GM19043 (cell line): Measurements from ENCODE around the gene FITM1.

ENCODE experiments used
- ATAC-seq: cut with Tn5 transposase; IDR thresholded peaks from one replicate; pipeline ENCODE4 v1.9.1; 2021; ENCODE audit warnings: low read depth; ENCODE audit not compliant: unreplicated experiment

The FITM1 gene

GRCh38 chr14:24155100-24155499 is 24.6 kb downstream of the FITM1 start:
- no peak for ATAC-seq

GRCh38 chr14:24156840-24157239 is 26.4 kb downstream of the FITM1 start:
- no peak for ATAC-seq

DNA sequence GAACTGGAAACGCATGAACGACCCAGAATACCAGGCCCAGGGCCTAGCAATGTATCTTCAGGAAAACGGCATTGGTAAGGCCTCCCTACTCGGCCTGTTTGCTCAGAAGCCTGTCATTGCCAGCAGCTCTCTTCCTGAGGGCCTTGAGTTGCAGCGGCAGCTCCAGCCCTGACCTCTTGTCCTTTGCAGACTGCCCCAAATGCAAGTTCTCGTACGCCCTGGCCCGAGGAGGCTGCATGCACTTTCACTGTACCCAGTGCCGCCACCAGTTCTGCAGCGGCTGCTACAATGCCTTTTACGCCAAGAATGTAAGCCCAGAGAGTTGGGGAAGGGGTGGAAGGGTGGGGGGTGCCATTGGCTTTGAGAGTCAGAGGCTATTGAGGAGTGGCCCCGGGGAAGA is 26.9 kb downstream of the FITM1 start:
- no peak for ATAC-seq

GRCh38 chr14:24159777-24160498 is 29.5 kb downstream of the FITM1 start:
- no peak for ATAC-seq

GRCh38 chr14:24160499-24160849 is 30.0 kb downstream of the FITM1 start:
- no peak for ATAC-seq

DNA sequence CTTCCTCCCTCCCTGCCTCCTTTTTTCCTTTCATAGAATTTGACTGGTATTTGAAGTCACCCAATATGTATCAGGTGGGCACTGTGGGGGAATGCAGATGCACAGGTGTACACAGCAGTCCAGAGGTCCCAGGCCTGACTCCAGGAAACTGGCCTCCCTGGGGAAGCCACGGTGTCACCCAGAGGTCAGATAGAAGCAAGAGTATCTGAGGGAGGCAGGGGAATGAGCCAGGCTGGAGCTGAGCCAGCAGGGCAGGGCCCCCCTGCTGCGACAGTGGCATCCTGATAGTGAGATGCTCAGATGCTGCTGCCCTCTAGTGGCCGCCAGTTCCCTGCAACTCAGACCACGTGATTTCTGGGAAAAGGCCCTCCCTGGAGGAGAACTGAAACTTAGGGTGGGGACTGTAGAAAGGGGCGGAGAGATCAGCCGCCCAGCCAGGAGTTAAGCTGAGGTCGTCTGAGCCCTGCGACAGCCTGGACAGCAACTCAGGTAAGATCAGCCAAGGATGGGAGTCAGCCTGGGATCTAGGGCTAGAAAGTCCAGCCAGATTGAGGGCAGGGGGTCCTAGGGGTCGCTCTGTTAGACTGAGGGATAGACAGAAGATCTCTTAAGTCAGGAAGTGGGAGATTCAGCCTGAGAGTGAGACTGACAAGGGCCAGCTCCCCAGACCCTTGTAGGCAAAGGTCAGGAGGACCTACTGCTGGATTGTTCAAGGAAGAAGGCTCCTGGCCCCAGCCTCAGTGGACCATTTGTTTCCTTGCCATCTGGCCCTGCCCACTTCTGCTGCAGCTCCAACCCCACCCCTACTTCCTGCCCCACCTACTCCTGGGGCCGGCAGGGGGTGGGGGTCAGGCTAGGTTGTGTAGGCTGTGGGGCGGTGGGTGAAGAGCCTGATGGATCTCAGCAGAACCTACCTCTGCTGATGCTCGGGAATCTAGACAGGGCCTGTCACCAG is 30.7 kb downstream of the FITM1 start, which contains the start of gene IRF9:
Gene IRF9, plus strand, starts transcription at position 416 of the 955 bp plus-strand sequence. CDS start 880 bp downstream, outside the sequence.
- ATAC-seq = peak; percentile 80

DNA sequence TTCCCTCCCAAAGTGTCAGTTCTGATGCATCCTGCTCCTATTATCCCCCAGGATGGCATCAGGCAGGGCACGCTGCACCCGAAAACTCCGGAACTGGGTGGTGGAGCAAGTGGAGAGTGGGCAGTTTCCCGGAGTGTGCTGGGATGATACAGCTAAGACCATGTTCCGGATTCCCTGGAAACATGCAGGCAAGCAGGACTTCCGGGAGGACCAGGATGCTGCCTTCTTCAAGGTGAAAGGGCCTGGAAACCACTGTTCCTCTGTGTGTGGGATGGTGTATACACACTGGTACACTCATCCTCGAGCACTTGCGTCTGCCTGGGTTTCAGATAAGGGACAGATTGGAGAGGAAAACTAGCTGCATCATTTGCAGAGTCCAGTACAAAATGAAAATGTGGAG is 31.6 kb downstream of the FITM1 start:
- ATAC-seq = no peak

GRCh38 chr14:24164518-24164991 is 34.1 kb downstream of the FITM1 start:
- no peak for ATAC-seq

DNA sequence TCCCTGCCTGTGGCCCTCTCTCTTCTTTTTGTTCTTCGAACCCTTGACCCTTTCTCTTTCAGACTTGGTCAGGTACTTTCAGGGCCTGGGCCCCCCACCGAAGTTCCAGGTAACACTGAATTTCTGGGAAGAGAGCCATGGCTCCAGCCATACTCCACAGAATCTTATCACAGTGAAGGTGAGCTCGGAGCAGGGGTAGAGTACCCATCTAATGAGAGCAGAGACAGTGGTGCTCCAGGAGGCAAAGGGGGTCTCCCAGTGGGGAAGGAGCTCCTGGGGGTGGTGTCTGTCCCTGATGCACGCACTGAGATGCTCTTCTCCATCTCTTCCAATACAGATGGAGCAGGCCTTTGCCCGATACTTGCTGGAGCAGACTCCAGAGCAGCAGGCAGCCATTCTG is 35.3 kb downstream of the FITM1 start:
- no peak for ATAC-seq

- ATAC-seq = no peak
These were observed 37.1 kb downstream of the FITM1 start for GRCh38 chr14:24167469-24168114.

GRCh38 chr14:24171422-24172260 is 41.2 kb downstream of the FITM1 start, which contains the start of gene REC8:
Gene REC8, plus strand, starts transcription at chr14:24172080. Its CDS starts 473 bp downstream, at chr14:24172553.
- peak; percentile 83 for ATAC-seq

DNA sequence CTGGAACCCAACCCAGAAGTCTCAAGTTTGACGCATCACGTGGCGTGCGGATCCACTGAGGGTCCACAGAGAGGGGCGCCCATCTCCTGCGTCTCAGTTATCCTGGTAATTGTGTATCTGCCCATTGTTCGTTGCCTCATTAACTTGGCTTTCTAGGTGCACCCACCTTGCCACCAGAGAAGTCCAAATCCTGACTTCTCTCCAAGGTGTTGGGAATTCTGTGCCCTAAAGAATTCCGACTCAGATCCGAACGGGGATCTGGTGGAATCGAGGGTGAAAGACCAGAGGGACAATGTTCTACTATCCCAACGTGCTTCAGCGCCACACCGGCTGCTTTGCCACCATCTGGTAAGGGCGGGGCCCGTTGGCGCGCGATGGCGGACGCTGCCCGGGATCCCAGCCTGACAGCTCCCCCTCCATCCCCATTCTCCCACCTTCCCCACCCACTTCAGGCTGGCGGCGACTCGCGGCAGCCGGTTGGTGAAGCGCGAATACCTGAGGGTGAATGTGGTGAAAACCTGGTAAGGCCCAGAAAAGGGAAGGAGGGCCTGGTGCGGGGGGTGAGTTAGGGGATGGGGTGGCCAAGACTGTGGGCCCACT is 41.9 kb downstream of the FITM1 start:
- no peak for ATAC-seq

GRCh38 chr14:24172871-24173281 is 42.4 kb downstream of the FITM1 start:
- no peak for ATAC-seq

DNA sequence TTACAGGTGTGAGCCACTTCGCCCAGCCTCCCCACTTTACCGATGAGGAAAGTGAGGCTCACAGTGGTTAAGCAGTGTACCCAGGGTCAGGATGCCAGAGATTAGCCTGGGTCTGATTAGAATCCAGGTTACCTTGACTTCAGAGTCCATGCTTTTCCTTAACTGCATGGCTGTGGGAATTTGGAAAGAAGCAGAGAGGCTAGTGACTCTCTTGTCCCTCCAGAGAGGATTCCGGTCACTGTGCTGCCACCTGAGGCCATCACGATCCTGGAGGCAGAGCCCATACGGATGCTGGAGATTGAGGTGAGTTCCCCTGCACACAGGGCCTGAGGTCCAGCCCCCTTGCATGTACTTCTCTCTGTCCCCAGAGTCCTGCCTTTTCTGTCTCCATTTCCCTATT is 46.1 kb downstream of the FITM1 start:
- no peak for ATAC-seq

GRCh38 chr14:24177041-24177825 is 46.8 kb downstream of the FITM1 start:
- no peak for ATAC-seq

DNA sequence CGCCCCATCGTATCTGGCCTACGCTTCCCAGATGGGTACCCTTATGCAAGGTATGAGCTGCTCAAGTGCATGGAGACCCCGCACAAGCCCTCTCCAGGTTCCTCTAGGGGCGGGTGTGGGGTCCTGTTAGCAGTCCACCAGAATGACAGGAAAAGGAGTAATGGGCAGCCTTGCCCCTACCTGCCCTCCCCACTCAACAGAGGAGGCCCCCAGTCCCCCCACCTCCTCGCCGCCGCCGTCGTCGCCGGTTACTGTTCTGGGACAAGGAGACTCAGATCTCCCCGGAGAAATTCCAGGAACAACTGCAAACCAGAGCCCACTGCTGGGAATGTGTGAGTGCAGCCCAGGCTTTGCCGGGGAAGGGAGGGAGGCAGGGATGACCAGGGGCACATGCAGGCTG is 47.4 kb downstream of the FITM1 start:
- ATAC-seq = no peak

- ATAC-seq = no peak
These were observed 48.1 kb downstream of the FITM1 start for GRCh38 chr14:24178399-24179178.
